ENCODE data around the gene COL5A1. TPM values are rescaled to one million over a fixed set of nuclear protein-coding genes. Genes with fewer than 3 reads are reported as not detected.
"Not testable (repeated sequence)": the region's sequence is repeated elsewhere in the genome, so short reads cannot be mapped to it uniquely, and the experiment has no call there.

COL5A1 gene
- total RNA-seq, 1 experiment from 2014 or later: 131 TPM

GRCh38 chr9:134690946-134691694 lies 49.5 kb downstream of the COL5A1 start:
- DNase-seq (ENCODE audit: low read depth): no peak

- DNase-seq (ENCODE audit: low read depth): no peak
Observed at GRCh38 chr9:134691695-134692572, 50.3 kb downstream of the COL5A1 start.

GRCh38 chr9:134692573-134692860 lies 50.9 kb downstream of the COL5A1 start:
- no peak for DNase-seq (ENCODE audit: low read depth)

GRCh38 chr9:134693011-134693410 lies 51.4 kb downstream of the COL5A1 start:
- DNase-seq (ENCODE audit: low read depth): no peak

GRCh38 chr9:134693641-134694367 lies 52.2 kb downstream of the COL5A1 start:
- no peak for DNase-seq (ENCODE audit: low read depth)

- DNase-seq (ENCODE audit: low read depth): no peak
Observed at GRCh38 chr9:134694368-134694665, 52.7 kb downstream of the COL5A1 start.

GRCh38 chr9:134694714-134695113 lies 53.1 kb downstream of the COL5A1 start:
- no peak for DNase-seq (ENCODE audit: low read depth)

GRCh38 chr9:134695144-134695543 lies 53.5 kb downstream of the COL5A1 start:
- DNase-seq (ENCODE audit: low read depth): no peak

GRCh38 chr9:134696433-134696832 lies 54.8 kb downstream of the COL5A1 start:
- no peak for DNase-seq (ENCODE audit: low read depth)

GRCh38 chr9:134698111-134698510 lies 56.5 kb downstream of the COL5A1 start:
- no peak for DNase-seq (ENCODE audit: low read depth)

GRCh38 chr9:134698587-134699342 lies 57.2 kb downstream of the COL5A1 start:
- peak; percentile 72 for DNase-seq (ENCODE audit: low read depth)

GRCh38 chr9:134699343-134699740 lies 57.7 kb downstream of the COL5A1 start:
- DNase-seq (ENCODE audit: low read depth): no peak

- DNase-seq (ENCODE audit: low read depth): no peak
Observed at GRCh38 chr9:134700636-134701350, 59.2 kb downstream of the COL5A1 start.

GRCh38 chr9:134701581-134702259 lies 60.1 kb downstream of the COL5A1 start:
- DNase-seq (ENCODE audit: low read depth): no peak

- no peak for DNase-seq (ENCODE audit: low read depth)
Observed at GRCh38 chr9:134702291-134702690, 60.7 kb downstream of the COL5A1 start.

- DNase-seq (ENCODE audit: low read depth): not testable (repeated sequence)
Observed at GRCh38 chr9:134703730-134704114, 62.1 kb downstream of the COL5A1 start.

GRCh38 chr9:134704498-134704897 lies 62.9 kb downstream of the COL5A1 start:
- DNase-seq (ENCODE audit: low read depth): no peak

- no peak for DNase-seq (ENCODE audit: low read depth)
Observed at GRCh38 chr9:134705786-134706185, 64.2 kb downstream of the COL5A1 start.

- DNase-seq (ENCODE audit: low read depth): no peak
Observed at GRCh38 chr9:134706522-134706921, 64.9 kb downstream of the COL5A1 start.

GRCh38 chr9:134707031-134707680 lies 65.6 kb downstream of the COL5A1 start:
- peak; percentile 89 for DNase-seq (ENCODE audit: low read depth)

Measured in Daoy (cell line).